Ovary (tissue), 3 donors: Measurements from ENCODE around the gene TNK1.

Experiments used
- POLR2A ChIP-seq: fragments of 450-650 bp; IDR thresholded peaks from one replicate; pipeline ENCODE4 v1.6.1; 2017; ENCODE audit warnings: antibody characterized with exemption, mild to moderate bottlenecking, moderate library complexity
- TF ChIP-seq, protein P1 (sequence below), 3 donors: fragments of 450-650 bp in 2 of 3; fragments of 200-600 bp in 1 of 3; IDR thresholded peaks; one replicate each; pipeline versions ENCODE4 v1.5.1 to v1.8.0; 2016 to 2022; ENCODE audit warnings: antibody characterized with exemption in 3 of 3, mild to moderate bottlenecking in 1 of 3
- donor health status: DM: no; HTN: no; CAD: no.

DNA sequence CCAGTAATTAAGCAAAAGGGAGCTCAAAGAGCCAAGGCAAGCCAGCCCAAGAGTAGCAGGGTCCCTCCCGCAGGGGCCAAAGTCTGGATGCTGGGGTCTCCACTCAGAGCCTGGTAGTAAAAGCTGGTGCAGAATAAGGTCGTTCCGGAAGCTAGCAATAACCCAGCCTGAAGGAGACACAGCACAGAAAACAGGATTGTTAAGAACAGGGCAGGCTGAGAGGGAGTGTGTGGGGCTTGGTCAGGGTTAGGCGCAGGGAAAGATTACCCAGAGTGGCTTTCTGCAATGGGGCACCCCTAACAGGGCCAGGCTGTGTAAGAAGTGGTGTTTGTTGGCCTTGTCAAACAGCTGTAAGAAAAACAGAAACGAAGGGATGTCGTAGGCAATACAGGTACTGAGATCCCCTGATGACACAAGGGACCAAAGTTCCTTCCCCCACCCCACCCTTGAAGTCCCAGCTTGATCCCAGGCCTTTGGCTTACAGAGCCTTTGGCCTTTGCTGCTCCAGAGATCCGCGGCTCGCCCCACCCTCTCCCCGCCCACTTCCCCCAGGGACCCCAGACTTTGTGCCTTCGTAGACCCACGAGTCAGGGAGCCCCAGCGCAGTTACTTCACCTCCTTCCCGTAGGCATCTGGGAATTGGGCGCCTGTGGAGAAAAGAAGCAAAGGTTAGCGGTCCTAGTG lies 22.3 kb downstream of the TNK1 start:
- TF ChIP-seq POLR2A: no peak
- TF ChIP-seq, protein P1, sequence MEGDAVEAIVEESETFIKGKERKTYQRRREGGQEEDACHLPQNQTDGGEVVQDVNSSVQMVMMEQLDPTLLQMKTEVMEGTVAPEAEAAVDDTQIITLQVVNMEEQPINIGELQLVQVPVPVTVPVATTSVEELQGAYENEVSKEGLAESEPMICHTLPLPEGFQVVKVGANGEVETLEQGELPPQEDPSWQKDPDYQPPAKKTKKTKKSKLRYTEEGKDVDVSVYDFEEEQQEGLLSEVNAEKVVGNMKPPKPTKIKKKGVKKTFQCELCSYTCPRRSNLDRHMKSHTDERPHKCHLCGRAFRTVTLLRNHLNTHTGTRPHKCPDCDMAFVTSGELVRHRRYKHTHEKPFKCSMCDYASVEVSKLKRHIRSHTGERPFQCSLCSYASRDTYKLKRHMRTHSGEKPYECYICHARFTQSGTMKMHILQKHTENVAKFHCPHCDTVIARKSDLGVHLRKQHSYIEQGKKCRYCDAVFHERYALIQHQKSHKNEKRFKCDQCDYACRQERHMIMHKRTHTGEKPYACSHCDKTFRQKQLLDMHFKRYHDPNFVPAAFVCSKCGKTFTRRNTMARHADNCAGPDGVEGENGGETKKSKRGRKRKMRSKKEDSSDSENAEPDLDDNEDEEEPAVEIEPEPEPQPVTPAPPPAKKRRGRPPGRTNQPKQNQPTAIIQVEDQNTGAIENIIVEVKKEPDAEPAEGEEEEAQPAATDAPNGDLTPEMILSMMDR (IDR thresholded peaks at IDR 0.05): no peak
